Endothelial cell of umbilical vein (primary cell): ENCODE results near the gene CAP2. TPM values are rescaled to one million over a fixed set of nuclear protein-coding genes. Genes with fewer than 3 reads are reported as not detected.

ENCODE experiments used
- BruUV-seq: library from RNA; stranded (reverse); fragments of 400-500 nt; replicated peaks from 2 replicates; lab custom pipeline; 2021; lab: Mats Ljungman, UMichigan
- CTCF ChIA-PET: fragments of 300-600, 350-600 bp; sonication (Branson Sonifier 250); formaldehyde crosslinking; loops from one replicate; lab custom pipeline; 2021; ENCODE audit warnings: antibody characterized with exemption, inconsistent platforms; lab: Charles Lee
- POLR2A ChIA-PET: fragments of 300-600, 350-600 bp; sonication (Branson Sonifier 250); formaldehyde crosslinking; loops from one replicate; lab custom pipeline; 2021; ENCODE audit warnings: antibody characterized with exemption, inconsistent platforms; lab: Charles Lee
- DNase-seq: peaks from one replicate; pipeline ENCODE4 v3.0.0-alpha.2; 2011; ENCODE audit warnings: low read depth, low spot score
- FAIRE-seq: peaks from 2 replicates; lab custom pipeline; 2011; peaks lifted over from hg19 to GRCh38; lab: Jason Lieb, UNC
- H2AFZ ChIP-seq: 2 replicates; pipeline ENCODE4 v1.6.0; 2012; ENCODE audit warnings: low read depth, low read length, control low read depth, inconsistent platforms
- H3K27ac ChIP-seq: 2 replicates; pipeline ENCODE4 v1.5.1; 2011; ENCODE audit warnings: low read depth, mild to moderate bottlenecking, control low read depth, low read length, moderate library complexity; ENCODE audit not compliant: insufficient read depth
- H3K27me3 ChIP-seq, 2 experiments: 2 replicates each; pipeline versions ENCODE4 v1.6.0 to v1.6.1; 2011; ENCODE audit warnings: low read length in 2 of 2, mixed read lengths in 1 of 2; ENCODE audit not compliant: control insufficient read depth in 2 of 2, insufficient read depth in 2 of 2
- H3K36me3 ChIP-seq, 2 experiments: 2 replicates in 1 of 2; 3 replicates in 1 of 2; pipeline ENCODE4 v1.5.1; 2011; ENCODE audit warnings: low read length in 2 of 2, mild to moderate bottlenecking in 1 of 2, moderate library complexity in 1 of 2; ENCODE audit not compliant: control insufficient read depth in 2 of 2, insufficient read depth in 2 of 2; ENCODE audit errors: extremely low read depth in 1 of 2
- H3K4me1 ChIP-seq: 3 replicates; pipeline ENCODE4 v1.5.1; 2011; ENCODE audit warnings: mild to moderate bottlenecking, low read length; ENCODE audit not compliant: control insufficient read depth, insufficient read depth; ENCODE audit errors: extremely low read depth
- H3K4me2 ChIP-seq: 2 replicates; pipeline ENCODE4 v1.6.1; 2011; ENCODE audit warnings: low read length, control low read depth, mixed read lengths; ENCODE audit not compliant: insufficient read depth
- H3K4me3 ChIP-seq, 3 experiments: fragments of 200-600 bp in 1 of 3; sonication (generic), shearing (Covaris generic) in 1 of 3; replicated peaks in 1 of 3; 2 replicates each; pipeline ENCODE4 v1.5.1; 2011 to 2016; ENCODE audit warnings: control low read depth in 3 of 3, low read length in 3 of 3, mild to moderate bottlenecking in 2 of 3, inconsistent platforms in 1 of 3, low read depth in 1 of 3, moderate library complexity in 1 of 3; ENCODE audit not compliant: insufficient read depth in 1 of 3
- H3K79me2 ChIP-seq: 2 replicates; pipeline ENCODE4 v1.6.0; 2012; ENCODE audit warnings: low read length, inconsistent platforms; ENCODE audit not compliant: control insufficient read depth, insufficient read depth
- H3K9ac ChIP-seq: replicated peaks from 2 replicates; pipeline ENCODE3; 2011; ENCODE audit warnings: low read length, control low read depth; ENCODE audit not compliant: insufficient read depth; ENCODE audit errors: extremely low read depth
- H3K9me1 ChIP-seq: replicated peaks from 3 replicates; pipeline ENCODE4 v1.6.0; 2011; ENCODE audit warnings: mild to moderate bottlenecking, low read length; ENCODE audit not compliant: control insufficient read depth, insufficient read depth; ENCODE audit errors: extremely low read depth
- H3K9me3 ChIP-seq: replicated peaks from 2 replicates; pipeline ENCODE4 v1.5.1; 2012; ENCODE audit warnings: low read length, inconsistent platforms; ENCODE audit not compliant: control insufficient read depth, insufficient read depth
- H4K20me1 ChIP-seq: replicated peaks from 2 replicates; pipeline ENCODE3; 2011; ENCODE audit warnings: mild to moderate bottlenecking, low read length; ENCODE audit not compliant: control insufficient read depth, insufficient read depth; ENCODE audit errors: extremely low read depth
- CTCF ChIP-seq, 2 donors: IDR thresholded peaks; 1 replicate in 1 of 2; 2 replicates in 1 of 2; pipeline ENCODE4 v1.5.1; 2011; ENCODE audit warnings: low read length in 2 of 2, mild to moderate bottlenecking in 2 of 2, moderate library complexity in 2 of 2, control low read depth in 1 of 2, inconsistent platforms in 1 of 2, low read depth in 1 of 2; ENCODE audit not compliant: insufficient read depth in 1 of 2; ENCODE audit errors: extremely low read depth in 1 of 2
- EZH2 ChIP-seq: IDR thresholded peaks from 2 replicates; pipeline ENCODE4 v1.6.1; 2012; ENCODE audit warnings: borderline replicate concordance, low read depth, mild to moderate bottlenecking, moderate library complexity, low read length, inconsistent platforms; ENCODE audit not compliant: severe bottlenecking
- FOS ChIP-seq: IDR thresholded peaks from 2 replicates; pipeline ENCODE4 v1.6.1; 2011; ENCODE audit warnings: mild to moderate bottlenecking, low read length, moderate library complexity, borderline replicate concordance; ENCODE audit not compliant: insufficient read depth
- GATA2 ChIP-seq: IDR thresholded peaks from 2 replicates; pipeline ENCODE4 v1.7.0; 2011; ENCODE audit warnings: low read depth, mild to moderate bottlenecking, moderate library complexity, mixed read lengths, low read length; ENCODE audit not compliant: insufficient read length, insufficient read depth
- JUN ChIP-seq: IDR thresholded peaks from 2 replicates; pipeline ENCODE4 v1.6.1; 2011; ENCODE audit warnings: borderline replicate concordance, low read depth; ENCODE audit not compliant: insufficient read length, insufficient read depth
- MAX ChIP-seq: IDR thresholded peaks from 2 replicates; pipeline ENCODE4 v1.6.1; 2011; ENCODE audit not compliant: insufficient read depth, insufficient read length
- MYC ChIP-seq: IDR thresholded peaks from one replicate; pipeline ENCODE4 v1.6.1; 2011; ENCODE audit warnings: mild to moderate bottlenecking, low read depth, low read length
- POLR2A ChIP-seq: IDR thresholded peaks from 2 replicates; pipeline ENCODE4 v1.6.1; 2012; ENCODE audit warnings: low read depth, mild to moderate bottlenecking, control low read depth, low read length
- POLR2AphosphoS5 ChIP-seq: IDR thresholded peaks from 2 replicates; pipeline ENCODE4 v1.6.1; 2012; ENCODE audit warnings: low read depth, mild to moderate bottlenecking, control low read depth, low read length, moderate library complexity; ENCODE audit not compliant: insufficient read depth
- dilution Hi-C: fragments of 300-500 bp; cut with MboI; formaldehyde crosslinking; loops from one replicate; pipeline ENCODE4 v1.15.0; 2019; ENCODE audit warnings: low sequenced_read_pairs; ENCODE audit not compliant: extremely low pct_ligation_motif_present
- intact Hi-C: fragments of 100-400 bp; cut with micrococcal nuclease; formaldehyde crosslinking; loops from one replicate; pipeline ENCODE4 v1.10.0; 2022
- polyA plus RNA-seq, 4 experiments: library from polyadenylated mRNA; depleted of rRNA in 3 of 4; stranded (reverse) in 3 of 4; unstranded in 1 of 4; fragments of >200 nt; gene quantifications; 2 replicates each; pipeline versions ENCODE4 v1.2.1 to v1.2.3, GENCODE V29; 2011 to 2012; ENCODE audit warnings: missing spikeins in 1 of 4
- total RNA-seq: library from RNA; stranded (reverse); gene quantifications from 2 replicates; pipeline ENCODE4 v1.2.3, GENCODE V29; 2021

Gene CAP2
- total and polyA plus RNA-seq, 2 donors (not counting 3 experiments of a cell fraction or from before 2014, with no cell fraction given): 12.2 to 21.3 TPM

DNA sequence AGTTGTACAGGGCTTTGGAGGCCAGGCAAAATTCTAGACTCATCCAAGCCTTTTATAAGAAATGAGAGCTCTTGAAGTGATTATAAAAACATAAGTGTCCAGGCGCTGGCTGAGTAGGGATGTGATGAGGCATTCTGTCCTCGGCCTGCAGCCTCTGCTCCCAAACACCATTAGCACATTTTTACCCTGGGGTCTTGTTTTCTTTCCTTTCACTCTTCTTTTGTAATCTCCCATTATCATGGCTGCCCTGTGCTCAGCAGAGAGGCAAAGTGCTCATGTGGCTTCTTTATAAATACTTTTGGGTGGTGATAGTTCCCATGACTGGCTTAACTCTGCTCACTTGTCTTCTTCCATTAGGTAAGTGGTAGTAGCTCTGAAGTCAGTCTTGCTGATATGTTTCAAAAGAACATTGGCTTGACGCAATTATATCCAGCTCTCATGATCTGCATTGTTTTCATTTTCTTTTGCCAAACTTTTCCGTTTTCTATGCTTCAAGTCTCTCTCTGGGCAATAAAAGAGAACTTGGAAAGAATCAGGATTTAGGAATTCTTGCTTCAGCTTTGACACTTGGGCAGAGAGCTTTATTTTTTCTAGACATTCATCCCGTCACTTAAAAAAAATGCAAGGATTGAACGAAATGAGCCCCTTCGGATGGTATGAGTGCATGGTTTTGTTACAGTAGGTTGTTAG is 61.1 kb downstream of the CAP2 start:
- H3K9me3 ChIP-seq: no peaks in the 10 kb centered on the region
- no peak overlapping the region for H3K27ac ChIP-seq
- H3K79me2 ChIP-seq: no peaks in the 10 kb centered on the region
- FAIRE-seq: no peak
- H2AFZ ChIP-seq: no peak overlapping the region
- TF ChIP-seq EZH2: no peak
- no peak for TF ChIP-seq MYC
- TF ChIP-seq FOS: no peak
- TF ChIP-seq GATA2: no peak
- no peak for TF ChIP-seq POLR2A
- TF ChIP-seq JUN: no peak
- TF ChIP-seq CTCF (IDR thresholded peaks at IDR 0.05; ENCODE audit: extremely low read depth in 1 of 2, insufficient read depth in 1 of 2, low read depth in 1 of 2, low read length in 2 of 2): no peak
- no peak for TF ChIP-seq MAX
- no peak for TF ChIP-seq POLR2AphosphoS5
- no peaks in the 10 kb centered on the region for H4K20me1 ChIP-seq
- peaks cover 8% of the 10 kb centered on the region for H3K4me1 ChIP-seq
- intact Hi-C loops: no loop called here
- H3K27me3 ChIP-seq: no peaks in the 10 kb centered on the region
- dilution Hi-C loops: no loop called here
- DNase-seq: no peak
- H3K9me1 ChIP-seq: no peaks in the 10 kb centered on the region
- CTCF ChIA-PET: interaction anchor here (0.6 to 1.4 kb wide), 2 partner anchors 16 to 130 kb away, joined by 3 to 5 read pairs; no protein-coding TSS in a partner anchor
- POLR2A ChIA-PET: no interaction called here
- no peaks in the 10 kb centered on the region for H3K36me3 ChIP-seq
- no peak overlapping the region for H3K4me2 ChIP-seq
- H3K4me3 ChIP-seq: no peak overlapping the region
- no peak overlapping the region for H3K9ac ChIP-seq
- BruUV-seq: no TSS peak
